ENCODE data around the gene ANK2.

Gene ANK2

GRCh38 chr4:113049421-113050370 lies at the start of gene ANK2:
Gene ANK2 (plus strand): TSS chr4:113049653. CDS start chr4:113049729, 76 bp downstream.
- DNase-seq = no peak

DNA sequence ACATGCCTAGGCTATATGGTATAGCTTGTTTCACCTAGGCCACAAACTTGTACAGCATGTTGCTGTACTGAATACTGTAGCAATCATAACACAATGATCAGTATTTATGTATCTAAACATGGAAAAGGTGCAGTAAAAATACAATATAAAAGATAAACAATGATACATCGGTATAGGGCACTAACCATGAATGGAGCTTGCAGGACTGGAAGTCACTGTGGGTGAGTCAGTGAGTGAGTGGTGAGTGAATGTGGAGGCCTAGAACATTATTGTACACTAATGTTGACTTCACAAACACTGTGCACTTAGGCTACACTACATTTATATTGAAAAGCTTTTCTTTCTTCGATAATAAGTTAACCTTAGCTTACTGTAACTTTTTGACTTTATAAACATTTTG lies 45.6 kb upstream of the ANK2 start:
- DNase-seq = no peak

DNA sequence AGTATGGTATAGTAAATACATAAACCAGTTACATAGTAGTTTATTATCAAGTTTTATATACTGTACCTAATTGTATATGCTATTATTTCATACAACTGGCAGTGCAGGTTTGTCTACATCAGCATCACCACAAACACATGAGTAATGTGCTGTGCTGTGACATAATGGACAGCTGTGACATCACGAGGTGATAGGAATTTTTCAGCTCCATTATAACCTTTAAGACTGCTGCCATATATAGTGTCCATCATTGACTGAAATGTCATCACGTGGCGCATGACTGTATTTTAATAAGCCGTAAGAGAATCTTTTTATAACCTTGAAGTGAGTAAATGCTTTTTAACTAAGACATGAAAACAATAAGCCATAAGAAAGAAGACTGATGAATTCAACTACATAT lies 44.8 kb upstream of the ANK2 start:
- DNase-seq = no peak

- DNase-seq = no peak
These were observed 42.8 kb upstream of the ANK2 start for GRCh38 chr4:113006632-113007031.

DNA sequence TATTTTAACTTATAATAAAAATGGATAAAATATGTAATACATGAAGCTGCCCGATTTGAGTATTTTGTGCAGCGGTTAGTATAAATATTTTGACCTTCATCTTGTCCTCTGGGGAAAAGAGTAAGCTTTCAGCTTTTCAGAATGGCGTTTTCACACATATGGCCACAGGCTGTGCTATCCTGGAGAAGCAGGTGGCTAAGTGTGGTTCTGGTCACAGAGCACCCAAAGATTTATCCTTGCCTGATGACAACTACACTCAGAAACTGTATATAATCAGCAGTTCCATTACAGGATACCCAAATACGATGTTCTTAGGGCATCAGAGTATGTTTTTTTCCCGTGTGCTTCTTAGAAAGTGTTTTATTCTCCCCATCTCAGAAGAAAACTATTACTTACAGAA lies 42.3 kb upstream of the ANK2 start:
- no peak for DNase-seq

DNA sequence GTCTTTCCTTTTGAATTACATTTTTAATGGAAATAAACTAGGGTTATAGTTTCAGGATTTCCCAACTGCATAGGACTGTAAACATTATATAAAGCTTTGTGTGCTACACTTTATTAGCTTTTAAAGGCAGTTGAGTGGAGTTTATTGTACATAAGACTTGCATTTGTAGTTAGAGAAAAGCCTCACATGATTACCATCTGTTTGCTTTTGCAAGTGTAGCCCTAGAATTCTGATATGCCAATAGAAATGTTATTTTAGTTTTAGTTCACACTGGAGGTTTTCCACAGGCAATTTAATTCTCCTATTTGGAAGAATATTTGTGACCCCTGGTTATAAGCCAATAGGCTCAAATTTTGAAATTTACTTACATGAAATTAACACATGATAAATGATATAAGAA lies 41.3 kb upstream of the ANK2 start:
- DNase-seq = no peak

- no peak for DNase-seq
These were observed 40.7 kb upstream of the ANK2 start for GRCh38 chr4:113008716-113009115.

DNA sequence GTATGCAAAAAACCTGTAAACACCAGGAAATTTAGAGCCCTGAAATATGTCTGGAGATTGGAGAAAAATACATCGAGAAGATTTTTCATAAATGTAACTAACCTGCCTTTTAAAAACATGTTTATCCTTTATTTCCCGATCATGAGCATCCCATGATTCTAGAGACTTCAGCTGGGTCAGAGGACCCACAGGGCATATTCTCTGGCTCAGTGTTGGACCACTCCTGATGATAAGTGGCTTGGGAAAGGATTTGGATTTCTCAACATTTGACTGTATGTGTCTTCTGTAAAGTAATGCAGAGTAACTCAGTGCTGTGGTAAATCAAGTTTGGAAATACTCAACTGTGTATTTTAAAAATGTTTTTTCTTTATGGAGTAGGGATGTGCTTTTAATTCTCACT lies 40.0 kb upstream of the ANK2 start:
- DNase-seq = no peak

GRCh38 chr4:113012122-113012725 lies 37.2 kb upstream of the ANK2 start:
- DNase-seq = no peak

GRCh38 chr4:113012786-113013185 lies 36.7 kb upstream of the ANK2 start:
- no peak for DNase-seq

DNA sequence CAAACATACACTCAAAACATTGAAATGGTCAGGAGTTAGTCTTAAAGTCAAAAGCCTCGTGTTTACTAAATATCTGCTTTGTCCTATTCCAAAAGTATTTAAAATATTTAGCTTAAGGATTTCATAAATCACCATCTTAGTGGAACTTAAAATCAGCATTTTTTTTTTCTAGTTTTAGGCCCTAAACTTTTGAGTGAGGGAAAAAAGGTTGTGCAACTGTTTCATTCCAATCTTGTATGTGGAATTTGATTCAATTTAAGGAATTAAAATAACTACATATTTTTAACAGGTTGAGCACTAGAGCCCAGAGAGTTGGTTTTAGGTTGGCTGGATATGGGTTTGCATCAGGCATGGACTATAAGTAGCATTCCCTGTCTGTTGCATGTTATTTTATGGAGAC lies 35.7 kb upstream of the ANK2 start:
- no peak for DNase-seq

DNA sequence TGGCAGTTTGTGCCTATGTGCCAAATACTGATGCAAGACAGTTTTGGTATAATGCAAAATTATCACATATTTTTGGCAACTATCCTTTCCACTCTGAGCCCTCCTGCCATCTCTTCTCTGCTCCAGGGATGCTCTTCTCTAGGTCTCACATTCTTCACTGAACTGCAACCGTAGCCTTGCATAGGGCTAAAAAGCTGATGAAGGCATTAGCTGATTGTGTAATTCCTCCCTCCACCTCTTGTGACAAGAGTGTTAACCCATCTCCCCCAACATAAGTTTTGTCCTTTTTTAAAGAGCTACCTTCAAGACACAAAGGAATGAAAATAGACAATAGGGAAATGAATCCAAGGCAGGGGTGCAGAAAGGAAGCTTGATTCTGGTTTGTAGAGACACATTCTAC lies 33.1 kb upstream of the ANK2 start:
- DNase-seq = no peak

- no peak for DNase-seq
These were observed 28.5 kb upstream of the ANK2 start for GRCh38 chr4:113020966-113021365.

- DNase-seq = no peak
These were observed 25.1 kb upstream of the ANK2 start for GRCh38 chr4:113024388-113024787.

GRCh38 chr4:113025416-113025815 lies 24.0 kb upstream of the ANK2 start:
- no peak for DNase-seq

- no peak for DNase-seq
These were observed 22.9 kb upstream of the ANK2 start for GRCh38 chr4:113026556-113026955.

GRCh38 chr4:113028074-113028473 lies 21.4 kb upstream of the ANK2 start:
- no peak for DNase-seq

GRCh38 chr4:113031212-113031611 lies 18.2 kb upstream of the ANK2 start:
- no peak for DNase-seq

DNA sequence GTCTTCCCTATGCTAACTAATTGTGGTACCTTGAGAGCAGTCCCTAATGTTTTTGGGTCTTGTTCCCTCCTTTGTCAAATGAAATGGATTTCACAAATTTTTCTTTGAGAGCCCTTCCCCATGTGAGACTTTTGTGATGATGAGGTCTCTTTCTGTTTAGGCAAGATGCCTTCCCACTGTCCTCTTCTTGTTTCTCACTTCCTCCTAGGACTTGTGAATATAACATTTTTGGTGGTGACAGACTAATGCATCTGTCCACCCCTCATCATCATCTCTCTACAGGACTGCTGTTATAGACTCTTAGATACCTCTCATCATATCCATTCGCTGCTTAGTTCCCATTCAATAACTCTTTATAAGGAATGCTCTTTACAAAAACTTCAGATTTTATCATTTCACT lies 8.7 kb upstream of the ANK2 start:
- no peak for DNase-seq

- DNase-seq = no peak
These were observed 7.0 kb upstream of the ANK2 start for GRCh38 chr4:113042502-113042901.

DNA sequence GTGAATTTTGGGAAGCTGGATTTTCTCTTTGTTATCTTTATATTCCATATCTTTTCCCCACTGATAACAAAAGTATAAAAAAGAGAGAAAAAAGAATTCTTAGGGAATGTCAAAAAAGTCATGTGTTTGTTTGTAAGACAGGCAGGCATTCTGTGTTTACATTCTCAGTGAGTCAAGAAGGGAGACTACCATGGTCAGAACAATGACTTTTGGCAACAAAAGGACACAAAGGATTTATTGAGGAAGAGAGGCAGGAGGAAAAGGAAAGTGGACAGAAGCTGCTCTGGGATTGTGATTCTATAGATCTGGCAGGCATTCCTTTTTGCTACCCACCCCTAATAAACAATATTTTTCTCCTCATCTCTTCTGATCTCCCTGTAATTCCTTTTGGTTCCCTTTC lies 5.9 kb upstream of the ANK2 start:
- no peak for DNase-seq

DNA sequence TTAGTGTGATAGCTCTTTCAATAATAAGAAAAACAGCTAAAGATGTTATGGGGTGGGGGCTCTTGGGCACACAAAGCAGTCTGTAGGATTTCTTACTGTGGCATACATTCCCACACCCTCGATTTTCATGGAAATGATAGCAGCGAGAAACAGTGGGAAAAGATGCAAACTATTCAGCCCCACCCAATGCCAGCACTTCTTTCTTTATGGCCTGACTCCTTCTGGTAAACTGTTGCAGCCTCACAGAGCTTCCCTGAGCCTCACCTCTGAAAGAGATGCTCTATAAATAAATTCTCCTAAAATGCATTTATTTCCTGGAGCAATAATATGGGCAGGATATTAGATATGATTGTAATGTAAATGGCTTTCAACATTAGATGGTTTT lies 910 bp downstream of the ANK2 start:
- no peak for DNase-seq

- no peak for DNase-seq
These were observed 1.4 kb downstream of the ANK2 start for GRCh38 chr4:113050837-113051236.

GRCh38 chr4:113051361-113051760 lies 1.9 kb downstream of the ANK2 start:
- no peak for DNase-seq

Measured in AML-193 (cell line).